Liver (tissue), 9 donors: Measurements from ENCODE around the gene CYP17A1. TPM values are rescaled to one million over a fixed set of nuclear protein-coding genes. Genes with fewer than 3 reads are reported as not detected.
A peak's percentile ranks its signal among the peaks of the same experiment; 100 is the strongest.

Source experiments
- DNase-seq: peaks from one replicate; pipeline ENCODE4 v3.0.0-alpha.2; 2017; ENCODE audit warnings: low spot score
- H3K27ac ChIP-seq, 2 donors: one replicate each; pipeline ENCODE4 v1.7.0; 2013; ENCODE audit warnings: inconsistent platforms in 2 of 2, low read length in 2 of 2, control low read depth in 1 of 2, low read depth in 1 of 2, mild to moderate bottlenecking in 1 of 2
- H3K27me3 ChIP-seq, 4 donors: one replicate each; pipeline versions ENCODE4 v1.6.1 to v1.7.0; 2013; ENCODE audit warnings: low read length in 3 of 4, inconsistent platforms in 1 of 4, mild to moderate bottlenecking in 1 of 4, moderate library complexity in 1 of 4; ENCODE audit not compliant: control insufficient read depth in 4 of 4, insufficient read depth in 4 of 4
- H3K36me3 ChIP-seq, 4 donors: one replicate each; pipeline versions ENCODE4 v1.6.1 to v1.7.0; 2013; ENCODE audit warnings: low read length in 3 of 4, mild to moderate bottlenecking in 3 of 4, low read depth in 1 of 4, moderate library complexity in 1 of 4; ENCODE audit not compliant: control insufficient read depth in 4 of 4, insufficient read depth in 3 of 4
- H3K4me1 ChIP-seq, 4 donors: one replicate each; pipeline versions ENCODE4 v1.6.1 to v1.7.0; 2013; ENCODE audit warnings: low read length in 3 of 4, mild to moderate bottlenecking in 3 of 4, moderate library complexity in 1 of 4; ENCODE audit not compliant: control insufficient read depth in 4 of 4, insufficient read depth in 4 of 4
- H3K4me3 ChIP-seq, 3 donors: one replicate each; pipeline versions ENCODE4 v1.6.1 to v1.7.0; 2013; ENCODE audit warnings: low read length in 3 of 3, control low read depth in 1 of 3, low read depth in 1 of 3, mild to moderate bottlenecking in 1 of 3
- H3K9ac ChIP-seq, 2 donors: one replicate each; pipeline ENCODE4 v1.7.0; 2013; ENCODE audit warnings: low read length in 2 of 2, mild to moderate bottlenecking in 2 of 2, moderate library complexity in 2 of 2, control low read depth in 1 of 2, low read depth in 1 of 2
- H3K9me3 ChIP-seq, 4 donors: one replicate each; pipeline versions ENCODE4 v1.6.1 to v1.7.0; 2013; ENCODE audit warnings: low read length in 3 of 4; ENCODE audit not compliant: control insufficient read depth in 4 of 4
- EGR1 ChIP-seq, 2 donors: IDR thresholded peaks; 2 replicates each; pipeline ENCODE4 v1.6.1; 2016 to 2018; ENCODE audit warnings: antibody characterized with exemption in 2 of 2, low read depth in 2 of 2
- FOXA1 ChIP-seq: IDR thresholded peaks from 2 replicates; pipeline ENCODE4 v1.6.1; 2016; ENCODE audit warnings: antibody characterized with exemption
- FOXA2 ChIP-seq: IDR thresholded peaks from 2 replicates; pipeline ENCODE4 v1.6.1; 2016; ENCODE audit warnings: antibody characterized with exemption
- GABPA ChIP-seq, 2 donors: IDR thresholded peaks in 1 of 2; conservative IDR thresholded peaks in 1 of 2; 2 replicates each; pipeline ENCODE4 v1.6.1; 2016; ENCODE audit warnings: antibody characterized with exemption in 2 of 2, mild to moderate bottlenecking in 1 of 2, moderate library complexity in 1 of 2
- HNF4A ChIP-seq, 2 donors: conservative IDR thresholded peaks; 2 replicates each; pipeline ENCODE4 v1.6.1; 2016; ENCODE audit warnings: antibody characterized with exemption in 2 of 2, mild to moderate bottlenecking in 2 of 2
- HNF4G ChIP-seq: IDR thresholded peaks from 2 replicates; pipeline ENCODE4 v1.6.1; 2016; ENCODE audit warnings: antibody characterized with exemption
- JUND ChIP-seq, 2 donors: IDR thresholded peaks; 2 replicates each; pipeline ENCODE4 v1.6.1; 2016; ENCODE audit warnings: antibody characterized with exemption in 2 of 2
- NR2F2 ChIP-seq: IDR thresholded peaks from 2 replicates; pipeline ENCODE4 v1.6.1; 2016; ENCODE audit warnings: antibody characterized with exemption
- RAD21 ChIP-seq, 2 donors: IDR thresholded peaks; 2 replicates each; pipeline ENCODE4 v1.6.1; 2016; ENCODE audit warnings: antibody characterized with exemption in 2 of 2, mild to moderate bottlenecking in 2 of 2
- RXRA ChIP-seq, 2 donors: IDR thresholded peaks; 2 replicates each; pipeline ENCODE4 v1.6.1; 2017 to 2018; ENCODE audit warnings: antibody characterized with exemption in 2 of 2, mild to moderate bottlenecking in 1 of 2
- SP1 ChIP-seq: IDR thresholded peaks from 2 replicates; pipeline ENCODE4 v1.6.1; 2018; ENCODE audit warnings: antibody characterized with exemption, mild to moderate bottlenecking
- TAF1 ChIP-seq: conservative IDR thresholded peaks from 2 replicates; pipeline ENCODE4 v1.6.1; 2016; ENCODE audit warnings: antibody characterized with exemption, mild to moderate bottlenecking
- YY1 ChIP-seq: IDR thresholded peaks from 2 replicates; pipeline ENCODE4 v1.6.1; 2016; ENCODE audit warnings: antibody characterized with exemption, mild to moderate bottlenecking
- WGBS: extraction: QIAGEN DNeasy Blood & Tissue Kit; methylation state at CpG from one replicate; pipeline ENCODE4 v1.1.7; 2013; 5-methylcytosine and 5-hydroxymethylcytosine counted together
- polyA plus RNA-seq, 2 donors: library from polyadenylated mRNA; stranded (reverse) in 1 of 2; unstranded in 1 of 2; fragments of 200-250 nt in 1 of 2; fragments of >200 nt in 1 of 2; fragmentation: Nextera tagmentation in 1 of 2; extraction: Ambion mirVana in 1 of 2; gene quantifications; one replicate each; pipeline versions ENCODE4 v1.2.1 to v1.2.3, GENCODE V29; 2013 to 2015
- total RNA-seq, 2 donors: library from RNA; depleted of rRNA; stranded (reverse); fragments of >200 nt; gene quantifications; one replicate each; pipeline ENCODE4 v1.2.3, GENCODE V29; 2014
- TF ChIP-seq, protein P1 (sequence below): IDR thresholded peaks from 2 replicates; pipeline ENCODE4 v1.6.1; 2016; ENCODE audit warnings: antibody characterized with exemption
- TF ChIP-seq, protein P2 (sequence below): IDR thresholded peaks from 2 replicates; pipeline ENCODE4 v1.6.1; 2016; ENCODE audit warnings: antibody characterized with exemption, mild to moderate bottlenecking
- TF ChIP-seq, protein P3 (sequence below): IDR thresholded peaks from 2 replicates; pipeline ENCODE4 v1.6.1; 2016; ENCODE audit warnings: antibody characterized with exemption
- TF ChIP-seq, protein P4 (sequence below): IDR thresholded peaks from 2 replicates; pipeline ENCODE4 v1.6.1; 2016; ENCODE audit warnings: antibody characterized with exemption
- TF ChIP-seq, protein P5 (sequence below): fragments of 150-350 bp; IDR thresholded peaks from 2 replicates; pipeline ENCODE4 v1.5.1; 2017; ENCODE audit warnings: improper control_type of control experiment, low read depth, low read length; ENCODE audit not compliant: missing input control
- donor health status: healthy.
- donor health status: healthy.
- donor health status: healthy.
- donor health status: healthy.
- donor health status: healthy.

Gene CYP17A1
- total and polyA plus RNA-seq, 4 donors: 0.16 to 13.1 (median 1.0) TPM; not detected in 1

DNA sequence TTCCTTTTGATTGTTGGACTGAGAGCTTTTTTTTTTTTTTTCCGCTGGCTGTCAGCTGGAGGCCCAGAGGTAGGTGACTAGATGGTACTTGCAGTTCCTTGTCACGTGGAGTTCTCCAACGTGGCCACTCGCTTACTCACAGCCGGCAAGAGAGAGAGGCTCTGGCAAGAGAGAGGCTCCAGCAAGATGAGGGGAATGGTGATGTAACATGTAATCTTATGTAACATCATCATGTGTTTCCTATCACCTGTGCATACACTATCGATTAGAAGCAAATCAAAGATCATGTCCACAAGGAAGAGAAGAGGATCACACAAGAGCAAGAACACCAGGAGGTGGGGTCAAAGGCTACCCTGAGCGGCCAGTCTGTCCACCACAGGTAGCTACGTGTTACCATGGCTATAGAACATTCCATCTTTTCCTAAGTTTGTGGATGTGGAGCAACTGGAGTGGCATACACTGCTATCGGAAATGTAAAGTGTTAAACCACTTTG lies 12.9 kb upstream of the CYP17A1 start:
- H3K27me3 ChIP-seq: no peaks in the 10 kb centered on the region
- H3K9me3 ChIP-seq: peaks cover 0 to 4% (median 0%) of the 10 kb centered on the region in 4 donors
- no peaks in the 10 kb centered on the region for H3K36me3 ChIP-seq
- 37% methylated on average over 9 of the region's 9 CpGs for WGBS
- H3K9ac ChIP-seq: no peak overlapping the region
- TF ChIP-seq, protein P1, sequence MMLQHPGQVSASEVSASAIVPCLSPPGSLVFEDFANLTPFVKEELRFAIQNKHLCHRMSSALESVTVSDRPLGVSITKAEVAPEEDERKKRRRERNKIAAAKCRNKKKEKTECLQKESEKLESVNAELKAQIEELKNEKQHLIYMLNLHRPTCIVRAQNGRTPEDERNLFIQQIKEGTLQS: peak; percentile 98
- peak; percentile 94 to 97 for TF ChIP-seq HNF4A (conservative IDR thresholded peaks at IDR 0.05)
- peak; percentile 84 for TF ChIP-seq NR2F2
- TF ChIP-seq, protein P2, sequence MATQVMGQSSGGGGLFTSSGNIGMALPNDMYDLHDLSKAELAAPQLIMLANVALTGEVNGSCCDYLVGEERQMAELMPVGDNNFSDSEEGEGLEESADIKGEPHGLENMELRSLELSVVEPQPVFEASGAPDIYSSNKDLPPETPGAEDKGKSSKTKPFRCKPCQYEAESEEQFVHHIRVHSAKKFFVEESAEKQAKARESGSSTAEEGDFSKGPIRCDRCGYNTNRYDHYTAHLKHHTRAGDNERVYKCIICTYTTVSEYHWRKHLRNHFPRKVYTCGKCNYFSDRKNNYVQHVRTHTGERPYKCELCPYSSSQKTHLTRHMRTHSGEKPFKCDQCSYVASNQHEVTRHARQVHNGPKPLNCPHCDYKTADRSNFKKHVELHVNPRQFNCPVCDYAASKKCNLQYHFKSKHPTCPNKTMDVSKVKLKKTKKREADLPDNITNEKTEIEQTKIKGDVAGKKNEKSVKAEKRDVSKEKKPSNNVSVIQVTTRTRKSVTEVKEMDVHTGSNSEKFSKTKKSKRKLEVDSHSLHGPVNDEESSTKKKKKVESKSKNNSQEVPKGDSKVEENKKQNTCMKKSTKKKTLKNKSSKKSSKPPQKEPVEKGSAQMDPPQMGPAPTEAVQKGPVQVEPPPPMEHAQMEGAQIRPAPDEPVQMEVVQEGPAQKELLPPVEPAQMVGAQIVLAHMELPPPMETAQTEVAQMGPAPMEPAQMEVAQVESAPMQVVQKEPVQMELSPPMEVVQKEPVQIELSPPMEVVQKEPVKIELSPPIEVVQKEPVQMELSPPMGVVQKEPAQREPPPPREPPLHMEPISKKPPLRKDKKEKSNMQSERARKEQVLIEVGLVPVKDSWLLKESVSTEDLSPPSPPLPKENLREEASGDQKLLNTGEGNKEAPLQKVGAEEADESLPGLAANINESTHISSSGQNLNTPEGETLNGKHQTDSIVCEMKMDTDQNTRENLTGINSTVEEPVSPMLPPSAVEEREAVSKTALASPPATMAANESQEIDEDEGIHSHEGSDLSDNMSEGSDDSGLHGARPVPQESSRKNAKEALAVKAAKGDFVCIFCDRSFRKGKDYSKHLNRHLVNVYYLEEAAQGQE: peak; percentile 76
- peak; percentile 88 to 92 for TF ChIP-seq JUND (IDR thresholded peaks at IDR 0.05)
- TF ChIP-seq GABPA (IDR thresholded peaks at IDR 0.05 in 1 of 2, conservative IDR thresholded peaks at IDR 0.05 in 1 of 2): peak in 1 of 2 donors; percentile 71
- peak; percentile 74 for TF ChIP-seq FOXA1
- TF ChIP-seq SP1: peak; percentile 91
- peak; percentile 93 for TF ChIP-seq YY1
- peak; percentile 82 for TF ChIP-seq HNF4G
- TF ChIP-seq TAF1: no peak
- TF ChIP-seq, protein P3, sequence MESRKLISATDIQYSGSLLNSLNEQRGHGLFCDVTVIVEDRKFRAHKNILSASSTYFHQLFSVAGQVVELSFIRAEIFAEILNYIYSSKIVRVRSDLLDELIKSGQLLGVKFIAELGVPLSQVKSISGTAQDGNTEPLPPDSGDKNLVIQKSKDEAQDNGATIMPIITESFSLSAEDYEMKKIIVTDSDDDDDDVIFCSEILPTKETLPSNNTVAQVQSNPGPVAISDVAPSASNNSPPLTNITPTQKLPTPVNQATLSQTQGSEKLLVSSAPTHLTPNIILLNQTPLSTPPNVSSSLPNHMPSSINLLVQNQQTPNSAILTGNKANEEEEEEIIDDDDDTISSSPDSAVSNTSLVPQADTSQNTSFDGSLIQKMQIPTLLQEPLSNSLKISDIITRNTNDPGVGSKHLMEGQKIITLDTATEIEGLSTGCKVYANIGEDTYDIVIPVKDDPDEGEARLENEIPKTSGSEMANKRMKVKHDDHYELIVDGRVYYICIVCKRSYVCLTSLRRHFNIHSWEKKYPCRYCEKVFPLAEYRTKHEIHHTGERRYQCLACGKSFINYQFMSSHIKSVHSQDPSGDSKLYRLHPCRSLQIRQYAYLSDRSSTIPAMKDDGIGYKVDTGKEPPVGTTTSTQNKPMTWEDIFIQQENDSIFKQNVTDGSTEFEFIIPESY: peak; percentile 96
- TF ChIP-seq, protein P4, sequence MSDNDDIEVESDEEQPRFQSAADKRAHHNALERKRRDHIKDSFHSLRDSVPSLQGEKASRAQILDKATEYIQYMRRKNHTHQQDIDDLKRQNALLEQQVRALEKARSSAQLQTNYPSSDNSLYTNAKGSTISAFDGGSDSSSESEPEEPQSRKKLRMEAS: peak; percentile 99
- peak; percentile 93 for TF ChIP-seq RXRA (IDR thresholded peaks at IDR 0.05)
- TF ChIP-seq FOXA2: peak; percentile 74
- peak; percentile 52 to 57 for TF ChIP-seq RAD21 (IDR thresholded peaks at IDR 0.05)
- peak; percentile 67 to 90 for TF ChIP-seq EGR1 (IDR thresholded peaks at IDR 0.05; ENCODE audit: low read depth in 2 of 2)
- TF ChIP-seq, protein P5, sequence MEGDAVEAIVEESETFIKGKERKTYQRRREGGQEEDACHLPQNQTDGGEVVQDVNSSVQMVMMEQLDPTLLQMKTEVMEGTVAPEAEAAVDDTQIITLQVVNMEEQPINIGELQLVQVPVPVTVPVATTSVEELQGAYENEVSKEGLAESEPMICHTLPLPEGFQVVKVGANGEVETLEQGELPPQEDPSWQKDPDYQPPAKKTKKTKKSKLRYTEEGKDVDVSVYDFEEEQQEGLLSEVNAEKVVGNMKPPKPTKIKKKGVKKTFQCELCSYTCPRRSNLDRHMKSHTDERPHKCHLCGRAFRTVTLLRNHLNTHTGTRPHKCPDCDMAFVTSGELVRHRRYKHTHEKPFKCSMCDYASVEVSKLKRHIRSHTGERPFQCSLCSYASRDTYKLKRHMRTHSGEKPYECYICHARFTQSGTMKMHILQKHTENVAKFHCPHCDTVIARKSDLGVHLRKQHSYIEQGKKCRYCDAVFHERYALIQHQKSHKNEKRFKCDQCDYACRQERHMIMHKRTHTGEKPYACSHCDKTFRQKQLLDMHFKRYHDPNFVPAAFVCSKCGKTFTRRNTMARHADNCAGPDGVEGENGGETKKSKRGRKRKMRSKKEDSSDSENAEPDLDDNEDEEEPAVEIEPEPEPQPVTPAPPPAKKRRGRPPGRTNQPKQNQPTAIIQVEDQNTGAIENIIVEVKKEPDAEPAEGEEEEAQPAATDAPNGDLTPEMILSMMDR: no peak
- no peak for DNase-seq
- peak overlapping the region; percentile 72 to 80 for H3K27ac ChIP-seq
- peaks cover under 1 to 17% (median 8%) of the 10 kb centered on the region in 4 donors for H3K4me1 ChIP-seq
- no peak overlapping the region for H3K4me3 ChIP-seq
